ENCODE results near the gene GUCY2D.
"Not testable (repeated sequence)": the region's sequence is repeated elsewhere in the genome, so short reads cannot be mapped to it uniquely, and the experiment has no call there.

GUCY2D gene

DNA sequence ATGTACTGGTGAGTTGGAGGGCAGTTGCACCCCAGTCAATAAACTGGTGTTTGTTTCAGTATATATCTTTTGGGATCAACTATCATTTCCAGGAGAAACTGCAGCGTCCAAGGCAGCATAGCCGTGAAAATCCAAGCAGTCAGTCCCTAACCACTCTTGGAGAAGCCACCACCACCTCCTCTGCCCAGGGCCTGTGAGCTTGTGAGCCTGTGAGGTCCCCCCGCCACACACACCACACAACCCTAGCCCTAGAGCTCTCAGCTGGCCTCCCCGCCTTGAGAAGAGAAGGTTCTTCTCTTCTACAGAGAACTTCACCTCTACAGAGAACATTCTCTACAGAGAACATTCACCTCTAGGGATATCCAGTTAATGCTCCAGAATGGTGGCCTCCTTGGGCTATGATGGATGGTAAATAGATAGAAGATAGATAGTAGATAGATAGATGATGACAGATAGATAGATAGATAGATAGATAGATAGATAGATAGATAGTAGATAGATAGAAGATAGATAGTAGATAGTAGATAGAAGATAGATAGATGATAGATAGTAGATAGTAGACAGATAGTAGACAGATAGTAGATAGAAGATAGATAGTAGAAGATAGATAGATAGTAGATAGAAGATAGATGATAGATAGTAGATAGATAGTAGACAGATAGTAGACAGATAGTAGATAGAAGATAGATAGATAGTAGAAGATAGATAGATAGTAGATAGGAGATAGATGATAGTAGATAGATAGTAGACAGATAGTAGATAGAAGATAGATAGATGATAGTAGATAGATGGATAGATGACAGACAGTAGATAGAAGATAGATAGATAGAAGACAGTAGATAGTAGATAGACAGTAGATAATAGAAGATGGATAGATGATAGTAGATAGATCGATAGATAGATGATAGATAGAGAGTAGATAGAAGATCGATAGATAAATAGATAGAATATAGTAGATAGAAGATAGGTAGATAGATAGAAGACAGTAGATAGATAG lies 50.1 kb downstream of the GUCY2D start:
- H3K4me1 ChIP-seq (ENCODE audit: insufficient read depth, low read length): no peaks in the 10 kb centered on the region
- H3K27ac ChIP-seq (ENCODE audit: low read length): no peak overlapping the region
- peaks cover 22% of the 10 kb centered on the region for H3K27me3 ChIP-seq (ENCODE audit: insufficient read depth, low read length)
- no peaks in the 10 kb centered on the region for H3K9me3 ChIP-seq (ENCODE audit: insufficient read depth, low read depth, low read length)
- H3K4me3 ChIP-seq (ENCODE audit: low read length): no peak overlapping the region
- H3K36me3 ChIP-seq (ENCODE audit: insufficient read depth, low read depth, low read length): no peaks in the 10 kb centered on the region
- no peak overlapping the region for H3K9ac ChIP-seq (ENCODE audit: low read depth, low read length)

DNA sequence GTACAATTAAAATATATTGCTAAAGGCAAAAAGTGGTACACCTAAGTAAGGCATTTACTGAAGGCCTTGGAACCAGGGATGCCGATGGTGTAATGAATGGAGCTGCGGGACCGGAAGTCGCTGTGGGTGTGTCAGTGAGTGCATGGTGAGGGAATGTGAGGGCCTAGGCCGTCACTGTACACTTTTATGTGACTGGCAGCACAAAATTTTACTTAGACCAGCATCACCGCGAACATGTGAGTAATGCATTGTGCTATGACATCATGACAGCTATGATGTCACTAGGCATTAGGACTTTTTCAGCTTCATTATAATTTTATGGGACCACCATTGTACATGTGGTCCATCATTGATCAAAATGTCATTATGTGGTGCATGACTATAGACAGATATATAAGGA lies 51.2 kb downstream of the GUCY2D start:
- Histone ChIP-seq H3K27me3 (ENCODE audit: insufficient read depth, low read length) (peaks cover 27% of the 10 kb centered on the region), H3K9me3 (ENCODE audit: insufficient read depth, low read depth, low read length) (no peaks in the 10 kb centered on the region), H3K4me3 (ENCODE audit: low read length) (no peak overlapping the region), H3K9ac (ENCODE audit: low read depth, low read length) (no peak overlapping the region), H3K36me3 (ENCODE audit: insufficient read depth, low read depth, low read length) (no peaks in the 10 kb centered on the region), H3K27ac (ENCODE audit: low read length) (no peak overlapping the region), H3K4me1 (ENCODE audit: insufficient read depth, low read length) (no peaks in the 10 kb centered on the region)

GRCh38 chr17:8055851-8056231 lies 53.4 kb downstream of the GUCY2D start:
- Histone ChIP-seq H3K9ac (ENCODE audit: low read depth, low read length) (no peak overlapping the region), H3K27ac (ENCODE audit: low read length) (no peak overlapping the region), H3K36me3 (ENCODE audit: insufficient read depth, low read depth, low read length) (no peaks in the 10 kb centered on the region), H3K9me3 (ENCODE audit: insufficient read depth, low read depth, low read length) (no peaks in the 10 kb centered on the region), H3K4me1 (ENCODE audit: insufficient read depth, low read length) (peaks cover under 1% of the 10 kb centered on the region; the same call in 1 of the 2 replicates), H3K27me3 (ENCODE audit: insufficient read depth, low read length) (peaks cover 45% of the 10 kb centered on the region), H3K4me3 (ENCODE audit: low read length) (no peak overlapping the region)

DNA sequence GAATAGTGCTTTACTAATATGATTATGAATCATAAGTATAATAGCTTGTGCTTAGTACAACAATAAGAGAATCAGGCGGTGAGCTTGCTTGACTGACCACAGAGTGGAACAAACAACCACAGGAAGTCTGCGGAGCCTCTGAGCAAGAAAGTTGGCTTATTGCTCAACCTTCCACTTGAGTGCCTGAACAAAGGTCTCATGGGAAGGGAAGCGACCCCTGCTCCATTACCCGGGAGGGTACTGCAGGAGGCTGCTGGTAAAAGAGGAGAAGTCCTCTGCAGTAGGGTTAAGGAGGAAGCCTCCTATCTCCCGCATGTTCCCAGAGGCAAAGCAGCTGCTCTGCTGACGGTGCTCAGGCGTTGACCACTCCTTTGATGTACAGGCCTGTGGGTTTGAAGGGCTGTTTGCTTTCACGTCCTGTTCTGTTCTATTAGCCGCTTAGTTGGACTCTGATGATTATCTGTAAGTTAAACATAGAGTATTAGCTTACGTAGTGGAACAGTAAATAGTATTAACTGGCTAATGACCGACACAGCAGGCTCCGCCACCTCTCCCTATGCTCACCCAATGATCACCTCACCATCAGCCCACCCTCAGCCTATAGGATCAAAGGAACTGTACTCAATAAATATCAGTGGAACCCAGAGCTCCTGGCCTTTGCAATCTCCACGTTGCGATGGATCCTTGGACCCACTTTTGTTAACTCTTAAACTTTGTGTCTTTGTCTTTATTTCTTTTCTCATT lies 54.0 kb downstream of the GUCY2D start:
- H3K36me3 ChIP-seq (ENCODE audit: insufficient read depth, low read depth, low read length): no peaks in the 10 kb centered on the region
- H3K27me3 ChIP-seq (ENCODE audit: insufficient read depth, low read length): peaks cover 49% of the 10 kb centered on the region
- no peak overlapping the region for H3K4me3 ChIP-seq (ENCODE audit: low read length)
- peaks cover 6% of the 10 kb centered on the region; the same call in 1 of the 2 replicates for H3K4me1 ChIP-seq (ENCODE audit: insufficient read depth, low read length)
- no peaks in the 10 kb centered on the region for H3K9me3 ChIP-seq (ENCODE audit: insufficient read depth, low read depth, low read length)
- H3K9ac ChIP-seq (ENCODE audit: low read depth, low read length): no peak overlapping the region
- H3K27ac ChIP-seq (ENCODE audit: low read length): no peak overlapping the region

DNA sequence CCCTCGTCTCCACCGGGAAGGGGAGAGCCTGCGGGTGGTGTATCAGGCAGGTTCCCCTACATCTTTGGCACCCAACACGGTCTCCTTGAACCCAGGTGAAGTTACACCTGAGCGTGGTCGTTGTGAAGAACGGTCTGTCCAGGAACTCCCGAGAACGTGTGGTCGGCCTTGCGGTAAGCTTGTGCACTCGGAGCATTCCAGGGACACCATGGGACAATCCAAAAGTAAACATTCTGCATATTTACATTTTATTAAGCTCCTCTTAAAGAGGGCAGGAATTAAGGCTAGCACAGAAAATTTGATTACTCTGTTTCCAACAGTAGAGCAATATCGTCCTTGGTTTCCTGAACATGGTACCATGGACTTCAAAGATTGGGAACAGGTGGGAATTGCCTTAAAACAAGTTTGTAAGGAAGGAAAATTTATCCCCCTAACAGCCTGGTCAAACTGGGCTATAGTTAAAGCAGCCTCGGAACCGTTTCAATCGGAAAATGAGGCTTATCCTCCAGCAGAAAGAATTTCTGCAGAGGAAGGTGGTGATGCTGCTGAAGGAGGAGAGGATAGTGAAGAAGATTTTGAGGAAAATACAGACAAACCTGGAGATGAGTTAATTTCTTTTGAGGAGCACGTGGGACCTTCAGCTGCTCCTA lies 54.7 kb downstream of the GUCY2D start:
- Histone ChIP-seq H3K9me3 (ENCODE audit: insufficient read depth, low read depth, low read length) (no peaks in the 10 kb centered on the region), H3K4me1 (ENCODE audit: insufficient read depth, low read length) (peaks cover 10% of the 10 kb centered on the region; the same call in 1 of the 2 replicates), H3K27me3 (ENCODE audit: insufficient read depth, low read length) (peaks cover 53% of the 10 kb centered on the region), H3K27ac (ENCODE audit: low read length) (no peak overlapping the region), H3K36me3 (ENCODE audit: insufficient read depth, low read depth, low read length) (no peaks in the 10 kb centered on the region), H3K4me3 (ENCODE audit: low read length) (no peak overlapping the region), H3K9ac (ENCODE audit: low read depth, low read length) (no peak overlapping the region)

DNA sequence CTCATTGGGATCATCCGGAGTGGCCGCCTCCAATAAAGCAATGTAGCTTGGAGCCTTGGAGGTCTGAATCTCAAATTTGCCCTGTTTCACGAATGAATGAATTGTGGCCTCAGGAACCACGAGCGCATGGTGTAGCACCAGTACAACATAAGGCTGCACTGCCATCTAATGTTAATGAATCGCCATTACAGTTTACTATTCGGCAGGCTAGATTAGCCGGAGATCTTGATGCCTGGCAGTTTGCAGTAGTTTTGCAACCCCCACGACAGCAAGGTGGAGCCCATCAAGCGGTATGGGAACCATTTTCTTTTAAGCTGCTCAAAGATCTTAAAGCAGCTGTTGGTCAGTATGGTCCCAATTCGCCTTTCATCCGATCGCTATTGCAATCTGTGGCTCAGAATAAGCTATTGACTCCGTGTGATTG lies 55.3 kb downstream of the GUCY2D start:
- Histone ChIP-seq H3K4me1 (ENCODE audit: insufficient read depth, low read length) (peaks cover 15% of the 10 kb centered on the region; the same call in 1 of the 2 replicates), H3K9ac (ENCODE audit: low read depth, low read length) (no peak overlapping the region), H3K4me3 (ENCODE audit: low read length) (no peak overlapping the region)

DNA sequence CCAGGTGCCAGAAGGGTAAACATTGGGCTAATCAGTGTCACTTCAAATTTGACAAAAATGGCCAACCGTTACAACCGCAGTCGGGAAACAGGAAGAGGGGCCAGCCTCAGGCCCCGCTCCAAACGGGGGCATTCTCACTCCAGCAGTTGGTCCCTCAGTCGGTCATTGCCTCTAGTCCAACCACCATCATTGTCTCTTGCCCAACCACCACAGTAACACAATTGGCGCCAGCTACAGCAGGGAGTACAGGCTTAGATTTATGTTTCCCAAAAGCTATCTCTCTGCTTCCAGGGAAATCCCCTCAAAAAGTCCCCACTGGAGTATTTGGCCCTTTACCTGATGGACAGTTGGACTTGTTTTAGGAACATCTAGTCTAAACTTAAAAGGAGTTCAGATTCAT lies 56.7 kb downstream of the GUCY2D start:
- no peaks in the 10 kb centered on the region for H3K36me3 ChIP-seq (ENCODE audit: insufficient read depth, low read depth, low read length)
- H3K4me1 ChIP-seq (ENCODE audit: insufficient read depth, low read length): peaks cover 22% of the 10 kb centered on the region
- H3K4me3 ChIP-seq (ENCODE audit: low read length): no peak overlapping the region
- no peaks in the 10 kb centered on the region for H3K9me3 ChIP-seq (ENCODE audit: insufficient read depth, low read depth, low read length)
- H3K9ac ChIP-seq (ENCODE audit: low read depth, low read length): no peak overlapping the region
- H3K27me3 ChIP-seq (ENCODE audit: insufficient read depth, low read length): peaks cover 70% of the 10 kb centered on the region
- no peak overlapping the region for H3K27ac ChIP-seq (ENCODE audit: low read length)

More for the DNA sequence above, 55.3 kb downstream of the GUCY2D start:
- H3K27me3 ChIP-seq (ENCODE audit: insufficient read depth, low read length): peaks cover 59% of the 10 kb centered on the region
- no peaks in the 10 kb centered on the region for H3K36me3 ChIP-seq (ENCODE audit: insufficient read depth, low read depth, low read length)
- H3K9me3 ChIP-seq (ENCODE audit: insufficient read depth, low read depth, low read length): no peaks in the 10 kb centered on the region
- no peak overlapping the region for H3K27ac ChIP-seq (ENCODE audit: low read length)

- no peak overlapping the region for H3K9ac ChIP-seq (ENCODE audit: low read depth, low read length)
- no peak overlapping the region for H3K4me3 ChIP-seq (ENCODE audit: low read length)
- H3K4me1 ChIP-seq (ENCODE audit: insufficient read depth, low read length): peaks cover 26% of the 10 kb centered on the region
- no peak overlapping the region for H3K27ac ChIP-seq (ENCODE audit: low read length)
- peaks cover 82% of the 10 kb centered on the region for H3K27me3 ChIP-seq (ENCODE audit: insufficient read depth, low read length)
- no peaks in the 10 kb centered on the region for H3K36me3 ChIP-seq (ENCODE audit: insufficient read depth, low read depth, low read length)
- no peaks in the 10 kb centered on the region for H3K9me3 ChIP-seq (ENCODE audit: insufficient read depth, low read depth, low read length)
Measured at GRCh38 chr17:8060274-8060673, 57.9 kb downstream of the GUCY2D start.

- peak overlapping the region; percentile 36; the same call in 1 of the 2 replicates for H3K4me3 ChIP-seq (ENCODE audit: low read length)
- H3K27ac ChIP-seq (ENCODE audit: low read length); H3K9me3 ChIP-seq (ENCODE audit: insufficient read depth, low read depth, low read length); H3K36me3 ChIP-seq (ENCODE audit: insufficient read depth, low read depth, low read length): not testable (repeated sequence)
- peaks cover 81% of the 10 kb centered on the region for H3K27me3 ChIP-seq (ENCODE audit: insufficient read depth, low read length)
- peak overlapping the region; percentile 21; the same call in 1 of the 2 replicates for H3K9ac ChIP-seq (ENCODE audit: low read depth, low read length)
- H3K4me1 ChIP-seq (ENCODE audit: insufficient read depth, low read length): peaks cover 26% of the 10 kb centered on the region
Measured at GRCh38 chr17:8061851-8062250, 59.4 kb downstream of the GUCY2D start.

DNA sequence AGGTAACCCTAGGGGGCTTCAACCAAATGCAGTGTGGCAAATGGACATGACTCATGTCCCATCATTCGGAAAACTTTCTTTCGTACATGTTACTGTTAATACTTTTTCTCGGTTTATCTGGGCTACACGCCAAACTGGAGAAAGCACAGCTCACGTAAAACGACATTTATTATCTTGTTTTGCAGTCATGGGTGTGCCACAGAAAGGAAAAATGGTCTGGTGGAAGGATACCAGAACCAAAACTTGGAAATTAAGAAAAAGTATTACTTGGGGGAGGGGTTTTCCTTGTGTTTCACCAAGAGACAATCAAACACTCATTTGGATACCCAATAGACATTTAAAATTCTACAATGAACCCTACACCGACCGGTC lies 60.0 kb downstream of the GUCY2D start:
- Histone ChIP-seq H3K36me3 (ENCODE audit: insufficient read depth, low read depth, low read length) (no peaks in the 10 kb centered on the region), H3K9ac (ENCODE audit: low read depth, low read length) (peak overlapping the region; percentile 14; the same call in 1 of the 2 replicates), H3K27ac (ENCODE audit: low read length) (no peak overlapping the region), H3K4me1 (ENCODE audit: insufficient read depth, low read length) (peaks cover 26% of the 10 kb centered on the region), H3K9me3 (ENCODE audit: insufficient read depth, low read depth, low read length) (no peaks in the 10 kb centered on the region), H3K27me3 (ENCODE audit: insufficient read depth, low read length) (peaks cover 81% of the 10 kb centered on the region), H3K4me3 (ENCODE audit: low read length) (peak overlapping the region; percentile 44)

- Histone ChIP-seq H3K9ac (ENCODE audit: low read depth, low read length) (peak overlapping the region; percentile 14; the same call in 1 of the 2 replicates), H3K27me3 (ENCODE audit: insufficient read depth, low read length) (peaks cover 81% of the 10 kb centered on the region), H3K36me3 (ENCODE audit: insufficient read depth, low read depth, low read length) (no peaks in the 10 kb centered on the region), H3K9me3 (ENCODE audit: insufficient read depth, low read depth, low read length) (no peaks in the 10 kb centered on the region), H3K27ac (ENCODE audit: low read length) (no peak overlapping the region), H3K4me1 (ENCODE audit: insufficient read depth, low read length) (peaks cover 26% of the 10 kb centered on the region), H3K4me3 (ENCODE audit: low read length) (peak overlapping the region; percentile 44)
Measured at GRCh38 chr17:8062807-8063483, 60.5 kb downstream of the GUCY2D start.
